EH (cell line): ENCODE results near the gene CD58.

ENCODE experiments used
- DNase-seq: peaks from one replicate; pipeline ENCODE4 v3.0.0-alpha.2; 2015; ENCODE audit warnings: low read depth

Gene CD58

GRCh38 chr1:116540088-116540487 is 30.7 kb downstream of the CD58 start:
- no peak for DNase-seq

DNA sequence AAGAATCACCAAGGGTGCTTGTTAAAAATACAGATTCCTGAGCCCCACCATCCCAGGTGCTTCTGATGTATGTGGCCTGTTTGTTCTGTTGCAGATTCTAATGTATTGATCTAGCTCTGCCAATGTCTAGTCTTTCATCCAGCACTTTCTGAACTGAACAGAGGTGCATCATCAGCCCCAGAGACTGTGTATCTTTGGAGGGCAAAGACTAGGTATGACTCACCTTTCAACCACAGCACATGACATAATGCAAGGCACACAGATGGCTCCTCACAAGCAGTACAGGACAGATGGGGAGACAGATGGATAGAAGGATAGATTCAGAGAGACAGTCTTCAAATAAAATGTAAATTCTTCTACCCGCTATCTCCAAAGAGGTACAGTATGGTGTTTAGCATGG is 32.3 kb downstream of the CD58 start:
- peak; percentile 37 for DNase-seq

GRCh38 chr1:116537898-116538297 is 32.9 kb downstream of the CD58 start:
- no peak for DNase-seq

- DNase-seq = peak; percentile 73
Measured at GRCh38 chr1:116537040-116537831, 33.6 kb downstream of the CD58 start.

GRCh38 chr1:116534014-116534739 is 36.6 kb downstream of the CD58 start:
- no peak for DNase-seq

DNA sequence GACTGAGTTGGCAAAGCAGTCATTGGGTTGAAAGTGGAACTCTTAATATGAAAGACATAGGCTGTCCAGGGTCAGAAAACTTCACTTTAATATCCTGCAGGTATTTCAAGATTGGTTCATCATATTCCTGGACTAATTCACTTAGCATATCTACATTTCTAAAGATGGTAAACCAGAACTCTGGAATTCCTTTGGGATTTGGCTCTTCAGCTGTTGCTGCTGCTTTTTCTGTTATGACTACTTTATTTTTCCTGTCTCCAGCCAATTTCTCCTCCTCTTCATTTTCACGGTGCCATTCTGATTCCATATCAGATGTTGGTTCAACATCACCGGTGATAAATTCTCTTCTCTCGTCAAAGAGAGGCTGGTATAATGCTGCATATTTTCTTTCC is 37.4 kb downstream of the CD58 start:
- DNase-seq = no peak

DNA sequence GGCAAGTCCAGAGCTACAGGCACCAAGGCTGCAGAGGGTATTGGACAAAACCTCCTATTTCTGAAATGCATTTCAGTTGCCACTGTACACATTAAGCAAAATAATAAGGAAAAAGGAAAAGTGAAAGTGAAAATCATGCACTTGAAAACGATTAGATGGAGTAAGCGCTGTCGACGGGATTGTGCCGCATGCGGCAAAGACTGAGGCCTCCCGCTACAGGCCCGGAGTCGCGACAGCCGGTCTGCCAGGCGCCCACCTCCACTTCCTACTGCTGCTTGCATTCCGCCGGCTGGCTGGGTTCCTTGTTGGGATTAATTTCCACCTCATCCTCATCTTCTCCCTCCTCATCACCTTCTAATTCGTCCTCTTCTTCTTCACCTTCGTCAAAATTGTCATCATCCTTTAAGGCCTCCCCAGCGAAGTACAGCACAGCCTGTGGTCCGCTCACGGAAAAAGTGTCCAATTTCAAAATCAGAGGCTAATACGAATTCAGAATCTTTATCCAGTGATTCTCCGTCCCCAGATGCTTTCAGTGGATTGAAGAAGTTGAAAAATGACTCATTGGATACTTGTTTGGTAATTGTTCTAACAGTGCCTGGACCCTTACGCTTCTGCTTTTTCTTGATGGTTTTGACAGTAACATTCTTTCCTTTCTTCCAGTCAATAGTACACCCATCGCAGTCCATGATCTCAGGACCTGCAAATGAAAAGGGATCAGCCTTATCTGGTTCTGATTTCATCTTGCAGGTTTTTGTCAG is 38.0 kb downstream of the CD58 start:
- DNase-seq = no peak

- DNase-seq = no peak
Measured at GRCh38 chr1:116531917-116532316, 38.9 kb downstream of the CD58 start.

DNA sequence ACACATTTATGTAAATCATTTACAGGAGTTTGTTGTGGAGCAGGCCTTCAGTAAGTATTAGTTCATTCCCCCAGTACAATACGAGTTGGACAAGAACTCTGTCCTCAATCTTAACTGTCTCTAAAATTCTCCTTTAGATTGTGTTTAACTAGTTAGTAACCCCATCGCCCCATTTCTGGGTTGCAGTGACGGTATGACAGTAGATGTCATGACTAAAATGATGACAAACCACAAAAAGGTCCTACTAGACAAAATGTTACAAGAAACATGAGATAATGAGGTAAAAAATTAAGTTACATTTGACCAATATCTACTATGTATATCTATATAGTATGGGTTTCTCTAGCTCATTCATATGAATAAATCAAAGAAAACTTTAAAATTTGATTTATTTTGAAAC is 41.1 kb downstream of the CD58 start:
- no peak for DNase-seq

DNA sequence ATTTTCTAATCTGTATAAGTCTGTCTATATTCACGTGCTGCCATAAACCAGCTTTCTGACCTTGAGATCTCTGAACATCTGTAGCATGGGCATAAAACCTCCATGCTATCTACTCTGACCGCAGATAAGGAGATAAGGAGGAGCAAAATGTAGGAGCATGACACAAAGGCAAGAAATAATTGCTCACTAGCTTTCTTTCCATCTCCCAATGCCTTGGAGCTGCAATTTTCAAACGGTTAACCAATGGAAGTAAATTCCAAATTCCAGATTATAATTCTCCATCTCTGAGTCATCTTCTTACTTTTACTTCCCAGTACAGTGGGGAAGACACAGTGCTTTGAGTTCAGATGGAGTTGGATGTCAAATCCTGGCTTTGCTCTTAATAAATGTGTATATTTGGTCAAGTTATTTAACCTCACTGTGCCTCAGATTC is 41.6 kb downstream of the CD58 start:
- DNase-seq = peak; percentile 87

- DNase-seq = no peak
Measured at GRCh38 chr1:116528329-116529083, 42.3 kb downstream of the CD58 start.

DNA sequence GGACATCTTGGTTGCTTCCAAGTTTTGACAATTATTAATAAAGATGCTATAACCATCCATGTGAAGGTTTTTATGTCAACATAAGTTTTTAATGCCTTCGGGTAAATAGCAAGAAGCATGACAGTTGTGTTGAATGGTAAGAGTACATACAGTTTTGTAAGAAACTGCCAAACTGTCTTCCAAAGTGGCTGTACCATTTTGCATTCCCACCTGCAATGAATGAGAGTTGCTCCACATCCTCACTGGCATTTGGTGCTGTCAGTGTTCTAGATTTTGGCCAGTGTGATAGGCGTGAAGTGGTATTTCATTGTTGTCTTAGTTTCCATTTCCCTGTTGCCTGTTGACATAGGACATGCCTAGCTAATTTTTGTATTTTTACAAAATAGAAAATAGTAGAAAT is 45.4 kb downstream of the CD58 start:
- no peak for DNase-seq

GRCh38 chr1:116521186-116521585 is 49.6 kb downstream of the CD58 start:
- peak; percentile 85 for DNase-seq

DNA sequence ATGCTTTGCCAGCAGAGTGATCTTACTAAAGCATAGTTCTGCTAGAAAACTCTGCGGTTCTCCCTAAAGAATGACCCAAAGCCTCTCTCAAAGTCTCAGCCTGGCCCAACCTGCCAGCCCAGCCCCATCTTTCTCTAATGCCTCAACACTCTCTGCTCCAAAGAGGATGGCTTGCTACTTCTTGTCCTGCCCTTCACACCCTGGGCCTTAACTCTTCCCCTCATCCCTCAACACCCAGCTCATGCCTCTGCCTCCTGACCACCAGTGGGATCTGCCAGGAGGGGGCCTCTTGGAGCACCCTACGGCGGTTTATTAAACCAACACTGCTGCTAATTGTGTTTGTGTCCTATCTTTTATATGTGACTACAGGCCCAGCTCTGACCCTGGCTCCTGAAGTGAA is 52.4 kb downstream of the CD58 start:
- DNase-seq = no peak

DNA sequence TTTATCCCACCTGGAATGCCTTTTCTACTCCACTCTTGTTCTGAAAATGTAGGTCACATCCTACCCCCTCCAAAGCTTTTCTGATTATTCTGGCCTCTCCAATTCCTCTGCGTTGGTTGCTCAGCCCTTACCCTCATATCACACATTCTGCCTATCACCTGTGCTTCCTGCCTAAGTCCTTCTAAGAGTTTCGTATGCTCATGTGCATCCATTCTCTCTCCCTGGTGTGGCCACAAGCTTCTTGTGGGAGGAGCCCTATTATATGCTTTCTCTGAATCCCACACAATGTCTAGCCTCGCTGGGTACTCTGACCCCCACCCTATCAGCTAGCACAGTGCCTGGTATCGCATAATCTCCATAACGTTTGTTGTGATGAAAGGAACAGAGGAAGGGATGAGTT is 54.2 kb downstream of the CD58 start:
- DNase-seq = no peak

DNA sequence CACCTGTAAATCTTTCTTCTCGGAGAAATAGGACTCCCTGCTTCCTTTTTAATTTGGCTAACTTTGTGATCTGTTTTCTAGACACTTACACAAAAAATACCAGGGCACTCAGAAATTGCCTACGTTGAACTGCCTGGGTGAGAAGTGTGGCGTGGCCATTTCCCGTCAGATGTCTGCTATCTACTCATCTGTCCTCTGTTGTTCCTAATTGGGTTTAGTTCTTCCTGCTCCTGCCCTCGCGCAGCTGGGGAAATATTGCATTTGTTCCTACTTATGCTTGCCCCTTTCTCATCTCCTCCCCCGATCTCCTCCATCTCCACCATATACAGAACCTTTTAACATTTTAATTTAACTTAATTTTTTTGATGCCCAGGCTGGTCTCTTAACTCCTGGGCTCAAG is 55.1 kb downstream of the CD58 start:
- no peak for DNase-seq

- DNase-seq = peak; percentile 46
Measured at GRCh38 chr1:116514708-116515525, 55.9 kb downstream of the CD58 start.

- DNase-seq = no peak
Measured at GRCh38 chr1:116513956-116514355, 56.9 kb downstream of the CD58 start.

DNA sequence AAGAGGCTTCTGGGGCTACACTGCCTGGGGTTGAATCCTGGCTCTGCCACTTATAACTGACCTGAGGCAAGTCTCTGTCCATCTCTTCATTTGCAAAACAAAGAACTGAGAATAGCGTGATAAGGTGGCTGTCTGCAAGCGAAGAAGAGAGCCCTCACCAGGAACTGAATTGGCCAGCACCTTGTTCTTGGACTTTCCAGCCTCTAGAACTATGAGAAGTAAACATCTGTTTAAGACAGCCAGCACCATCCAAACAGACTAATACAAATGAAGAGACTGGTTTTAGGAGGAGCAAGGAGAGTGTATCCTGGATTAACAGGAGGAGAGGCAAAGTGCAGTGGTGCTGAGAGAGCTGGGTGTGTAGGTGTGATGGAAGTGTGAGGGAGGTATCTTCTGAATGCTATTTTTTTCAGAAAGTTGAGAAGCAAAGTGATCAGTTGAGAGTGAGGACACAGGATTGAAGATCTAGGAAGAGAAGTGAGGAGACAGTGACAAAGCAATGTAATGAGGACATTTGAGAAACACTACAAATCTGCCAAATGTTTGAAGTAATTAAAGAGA is 59.3 kb downstream of the CD58 start:
- DNase-seq = no peak

GRCh38 chr1:116510361-116510760 is 60.5 kb downstream of the CD58 start:
- peak; percentile 47 for DNase-seq
